ENCODE results near the gene MICAL2.

The MICAL2 gene

GRCh38 chr11:12235080-12235479 is 124.7 kb downstream of the MICAL2 start:
- no peaks in the 10 kb centered on the region for H3K9me3 Mint-ChIP-seq
- H3K27me3 Mint-ChIP-seq (ENCODE audit: low read depth, poor library complexity): peaks cover 46% of the 10 kb centered on the region
- no peak for TF ChIP-seq CTCF (IDR thresholded peaks at IDR 0.05)
- H3K27ac Mint-ChIP-seq: no peak overlapping the region
- no peak for DNase-seq
- H3K4me3 Mint-ChIP-seq: no peak overlapping the region
- H3K4me1 Mint-ChIP-seq: peaks cover 10% of the 10 kb centered on the region
- no peaks in the 10 kb centered on the region for H3K36me3 Mint-ChIP-seq (ENCODE audit: low read depth)

- no peak for DNase-seq
- no peak overlapping the region for H3K4me3 Mint-ChIP-seq
- peaks cover 10% of the 10 kb centered on the region for H3K4me1 Mint-ChIP-seq
- H3K27ac Mint-ChIP-seq: no peak overlapping the region
- H3K27me3 Mint-ChIP-seq (ENCODE audit: low read depth, poor library complexity): peaks cover 44% of the 10 kb centered on the region
- H3K9me3 Mint-ChIP-seq: no peaks in the 10 kb centered on the region
- TF ChIP-seq CTCF (IDR thresholded peaks at IDR 0.05): no peak
- H3K36me3 Mint-ChIP-seq (ENCODE audit: low read depth): no peaks in the 10 kb centered on the region
These were observed 125.2 kb downstream of the MICAL2 start for GRCh38 chr11:12235553-12235946.

GRCh38 chr11:12235947-12236743 is 125.8 kb downstream of the MICAL2 start:
- no peak overlapping the region for H3K4me3 Mint-ChIP-seq
- no peaks in the 10 kb centered on the region for H3K36me3 Mint-ChIP-seq (ENCODE audit: low read depth)
- DNase-seq: no peak
- TF ChIP-seq CTCF (IDR thresholded peaks at IDR 0.05): peak; percentile 71
- peaks cover 10% of the 10 kb centered on the region for H3K4me1 Mint-ChIP-seq
- H3K27ac Mint-ChIP-seq: no peak overlapping the region
- no peaks in the 10 kb centered on the region for H3K9me3 Mint-ChIP-seq
- H3K27me3 Mint-ChIP-seq (ENCODE audit: low read depth, poor library complexity): peaks cover 41% of the 10 kb centered on the region

- H3K27ac Mint-ChIP-seq: no peak overlapping the region
- DNase-seq: no peak
- TF ChIP-seq CTCF (IDR thresholded peaks at IDR 0.05): peak; percentile 24
- H3K9me3 Mint-ChIP-seq: no peaks in the 10 kb centered on the region
- peaks cover 35% of the 10 kb centered on the region for H3K27me3 Mint-ChIP-seq (ENCODE audit: low read depth, poor library complexity)
- no peak overlapping the region for H3K4me3 Mint-ChIP-seq
- no peaks in the 10 kb centered on the region for H3K36me3 Mint-ChIP-seq (ENCODE audit: low read depth)
- H3K4me1 Mint-ChIP-seq: peaks cover 10% of the 10 kb centered on the region
These were observed 126.3 kb downstream of the MICAL2 start for GRCh38 chr11:12236744-12237101.

- no peaks in the 10 kb centered on the region for H3K9me3 Mint-ChIP-seq
- TF ChIP-seq CTCF (IDR thresholded peaks at IDR 0.05): no peak
- no peak overlapping the region for H3K4me3 Mint-ChIP-seq
- H3K4me1 Mint-ChIP-seq: peaks cover 13% of the 10 kb centered on the region
- peaks cover 31% of the 10 kb centered on the region for H3K27me3 Mint-ChIP-seq (ENCODE audit: low read depth, poor library complexity)
- no peaks in the 10 kb centered on the region for H3K36me3 Mint-ChIP-seq (ENCODE audit: low read depth)
- DNase-seq: no peak
- H3K27ac Mint-ChIP-seq: no peak overlapping the region
These were observed 127.0 kb downstream of the MICAL2 start for GRCh38 chr11:12237381-12237784.

GRCh38 chr11:12238420-12238819 is 128.0 kb downstream of the MICAL2 start:
- H3K4me3 Mint-ChIP-seq: no peak overlapping the region
- no peak for DNase-seq

More at GRCh38 chr11:12238420-12238819, 128.0 kb downstream of the MICAL2 start:
- TF ChIP-seq CTCF (IDR thresholded peaks at IDR 0.05): no peak
- H3K4me1 Mint-ChIP-seq: peaks cover 19% of the 10 kb centered on the region
- H3K9me3 Mint-ChIP-seq: no peaks in the 10 kb centered on the region
- H3K36me3 Mint-ChIP-seq (ENCODE audit: low read depth): no peaks in the 10 kb centered on the region
- peaks cover 39% of the 10 kb centered on the region for H3K27me3 Mint-ChIP-seq (ENCODE audit: low read depth, poor library complexity)
- H3K27ac Mint-ChIP-seq: no peak overlapping the region

Measured in nephron progenitor cell (in vitro differentiated cells).